Left renal cortex interstitium (tissue), 4 donors: Measurements from ENCODE around the gene PPP1R1B. TPM values are rescaled to one million over a fixed set of nuclear protein-coding genes. Genes with fewer than 3 reads are reported as not detected.
A peak's percentile ranks its signal among the peaks of the same experiment; 100 is the strongest.
"Not testable (repeated sequence)": the region's sequence is repeated elsewhere in the genome, so short reads cannot be mapped to it uniquely, and the experiment has no call there.

Experiments used
- DNase-seq, 4 donors: peaks; one replicate each; pipeline ENCODE4 v3.0.0-alpha.2; 2013; ENCODE audit warnings: low read depth in 4 of 4, low spot score in 2 of 4, missing footprints in 1 of 4
- polyA plus RNA-seq, 4 donors: library from polyadenylated mRNA; unstranded; fragments of 120-200 nt; gene quantifications; one replicate each; pipeline ENCODE4 v1.2.1, GENCODE V29; 2013; ENCODE audit not compliant: insufficient read length in 4 of 4

The PPP1R1B gene
- 10 to 100 TPM; 10.9 to 19.8 (median 14.1) TPM for polyA plus RNA-seq

- DNase-seq, result no peak
Measured at GRCh38 chr17:39626171-39627046, at the start of gene PPP1R1B. PPP1R1B (plus strand) TSS chr17:39626952; CDS start chr17:39627393, 441 bp downstream.

DNA sequence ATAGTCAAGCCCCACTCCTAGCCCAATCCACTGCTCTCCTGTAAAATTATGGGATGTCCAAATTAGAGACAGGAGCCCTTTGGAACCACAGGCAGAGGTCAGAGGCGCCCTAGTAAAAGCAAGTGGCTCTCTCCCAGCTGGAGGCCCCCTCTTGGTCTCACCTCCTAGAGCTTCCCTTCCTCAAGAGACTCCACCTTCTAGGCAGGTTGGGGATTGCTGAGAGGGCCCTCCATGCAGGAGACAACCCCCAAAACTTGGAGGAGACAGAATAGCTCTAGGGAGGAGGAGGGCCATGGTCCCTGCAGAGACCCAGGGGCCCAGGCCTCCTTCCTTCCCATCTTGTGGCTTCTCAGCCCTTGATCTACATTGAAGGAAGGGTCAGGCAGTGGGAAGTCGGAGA lies 48.5 kb upstream of the PPP1R1B start:
- DNase-seq, result no peak

GRCh38 chr17:39579318-39580081 lies 47.3 kb upstream of the PPP1R1B start:
- no peak for DNase-seq

GRCh38 chr17:39580082-39580468 lies 46.7 kb upstream of the PPP1R1B start:
- DNase-seq, result no peak

DNA sequence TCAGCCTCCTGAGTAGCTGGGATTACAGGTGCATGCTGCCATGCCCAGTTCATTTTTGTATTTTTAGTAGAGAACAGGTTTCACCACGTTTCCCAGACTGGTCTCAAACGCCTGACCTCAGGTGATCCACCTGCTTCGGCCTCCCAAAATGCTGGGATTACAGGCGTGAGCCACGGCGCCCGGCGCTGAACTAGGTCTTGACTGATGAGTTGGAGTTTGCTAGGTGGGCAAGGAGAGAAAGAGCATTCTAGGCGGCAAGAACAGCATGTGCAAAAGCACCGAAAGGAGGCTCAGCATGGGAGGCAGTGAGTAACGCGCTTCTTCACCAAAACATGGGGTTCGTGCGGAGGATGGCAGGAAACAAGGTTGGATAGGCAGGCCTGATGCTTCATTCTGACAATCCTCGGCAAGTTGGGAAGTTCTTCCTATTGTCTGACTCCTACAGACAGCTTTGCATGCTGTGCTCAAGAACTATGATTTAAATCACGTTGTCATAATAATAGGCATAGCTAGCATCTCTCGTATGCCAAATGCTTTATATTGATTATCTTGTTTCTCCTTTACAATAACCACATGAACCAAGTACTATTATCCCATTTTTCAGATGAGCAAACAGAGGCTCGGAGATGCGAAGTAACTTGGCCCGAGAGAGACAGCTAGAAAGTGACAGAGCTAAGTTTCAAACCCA lies 45.5 kb upstream of the PPP1R1B start:
- DNase-seq, result no peak

DNA sequence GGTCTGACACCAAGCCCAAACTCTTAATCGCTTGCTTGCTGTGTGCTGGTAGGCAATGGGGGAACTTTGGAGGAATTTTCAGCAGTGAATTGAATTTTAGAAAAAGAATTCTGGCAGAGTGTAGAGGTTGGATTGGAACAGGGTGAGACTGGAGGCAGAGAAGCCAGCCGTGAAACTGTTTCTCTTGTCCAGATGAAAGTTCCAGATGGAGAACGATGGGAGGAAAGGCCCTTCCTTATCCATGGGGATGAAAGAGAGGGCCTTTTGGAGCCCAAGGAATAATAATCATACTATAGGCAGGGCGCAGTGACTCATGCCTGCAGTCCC lies 45.0 kb upstream of the PPP1R1B start:
- no peak for DNase-seq

DNA sequence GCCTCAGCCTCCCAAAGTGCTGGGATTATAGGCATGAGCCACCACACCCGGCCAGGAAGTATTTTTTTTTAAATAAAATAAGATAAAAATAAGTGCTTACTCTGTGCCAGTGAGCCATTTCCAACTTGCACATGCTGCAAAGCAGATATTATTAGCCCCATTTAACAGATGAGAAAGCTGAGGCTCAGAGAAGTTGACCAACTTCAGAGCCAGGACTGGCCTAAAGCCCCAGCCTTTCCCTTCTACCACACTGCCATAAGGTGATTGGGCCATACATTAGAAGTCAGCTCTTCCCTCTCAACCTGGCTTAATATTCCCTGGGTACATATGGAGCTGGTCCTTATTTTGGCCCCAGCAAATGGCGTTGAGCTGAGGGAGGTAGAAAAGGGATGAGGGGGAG lies 44.1 kb upstream of the PPP1R1B start:
- no peak for DNase-seq

- DNase-seq, result not testable (repeated sequence)
Measured at GRCh38 chr17:39590180-39590579, 36.6 kb upstream of the PPP1R1B start.

DNA sequence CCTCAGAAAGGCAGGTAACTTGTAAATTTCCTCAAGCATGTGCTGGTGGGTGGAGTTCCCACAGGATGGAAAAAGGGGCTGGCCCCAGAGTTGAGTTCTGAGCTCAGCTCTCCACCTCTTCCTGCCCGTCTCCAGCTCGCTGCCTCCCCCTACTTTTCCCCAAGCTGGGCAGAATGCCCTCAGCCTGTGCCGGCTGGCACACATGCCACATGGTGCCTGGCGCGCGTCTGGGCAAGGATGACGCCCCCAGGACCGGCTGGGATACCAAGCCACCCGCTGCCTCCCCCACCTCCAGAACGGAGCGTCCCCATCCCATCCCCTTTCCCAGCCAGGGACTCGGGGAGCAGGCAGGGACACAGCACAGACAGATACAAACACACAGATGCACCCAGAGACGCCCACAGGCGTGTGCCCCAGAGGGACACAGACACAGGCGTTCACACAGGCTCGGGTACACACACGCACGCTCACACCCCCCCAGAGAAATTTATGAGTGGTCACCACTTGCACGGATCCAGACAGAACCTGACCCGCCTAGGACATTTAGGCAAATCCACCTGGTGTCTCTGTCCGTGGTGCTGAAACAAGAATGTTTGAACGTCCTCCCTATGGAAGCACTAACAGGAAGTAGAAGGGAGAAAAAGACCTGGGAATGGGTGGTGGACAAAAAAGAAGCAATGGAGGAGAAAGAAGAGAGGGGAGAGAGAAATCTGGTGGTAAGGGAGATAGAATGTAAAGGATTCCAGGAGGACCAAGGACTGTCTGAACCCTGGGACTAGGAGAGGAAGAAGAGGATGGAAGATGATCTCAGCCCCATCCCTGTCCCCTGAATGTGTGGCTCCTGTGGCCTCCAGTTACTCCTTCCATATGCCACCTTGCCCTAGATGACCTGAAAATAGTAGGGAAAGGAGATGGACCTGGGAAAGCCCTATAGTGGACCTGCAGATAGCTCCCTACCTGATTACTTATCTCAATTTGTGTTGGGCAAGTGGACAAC lies 34.5 kb upstream of the PPP1R1B start:
- DNase-seq, result peak; percentile 50 to 82 (median 61)

GRCh38 chr17:39593371-39593770 lies 33.4 kb upstream of the PPP1R1B start:
- DNase-seq, result no peak

- no peak for DNase-seq
Measured at GRCh38 chr17:39595294-39595693, 31.5 kb upstream of the PPP1R1B start.

- DNase-seq, result no peak
Measured at GRCh38 chr17:39595928-39596510, 30.7 kb upstream of the PPP1R1B start.

DNA sequence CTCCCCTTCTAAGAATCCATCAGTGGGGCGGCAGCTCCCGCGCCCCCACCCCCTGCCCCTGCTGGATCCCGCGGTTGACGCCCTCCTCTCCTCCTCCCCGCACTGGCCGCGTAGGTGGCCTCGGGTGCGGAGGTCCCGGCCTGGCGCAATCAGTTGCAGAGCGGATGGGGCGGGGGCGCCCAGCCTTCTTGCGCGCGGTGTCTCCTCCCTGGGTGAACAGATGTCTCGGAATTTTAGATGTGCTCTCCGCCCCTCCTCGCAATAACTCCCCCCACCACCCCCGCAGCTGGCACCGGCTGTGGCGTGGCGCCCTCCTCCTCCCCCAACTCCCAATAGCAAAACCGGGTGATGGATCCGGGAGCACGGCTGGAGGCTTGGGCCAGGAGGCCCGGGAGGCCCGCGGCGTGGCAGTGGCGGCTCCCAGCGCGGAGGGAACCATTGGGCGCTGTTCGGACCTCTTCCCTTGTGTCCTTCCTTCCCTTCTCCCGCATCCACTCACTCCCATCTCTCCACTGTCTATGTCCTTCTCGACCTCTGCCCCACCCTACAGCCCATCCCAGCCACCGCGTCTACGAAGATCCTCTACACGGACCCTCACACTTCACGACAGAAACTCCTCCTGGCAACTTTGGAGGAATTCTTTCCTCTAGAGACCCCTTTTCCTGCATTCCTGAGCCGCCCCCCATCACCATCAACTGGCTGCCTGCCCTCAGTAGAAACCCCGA lies 30.0 kb upstream of the PPP1R1B start:
- DNase-seq, result no peak

GRCh38 chr17:39597372-39598046 lies 29.2 kb upstream of the PPP1R1B start:
- DNase-seq, result no peak

DNA sequence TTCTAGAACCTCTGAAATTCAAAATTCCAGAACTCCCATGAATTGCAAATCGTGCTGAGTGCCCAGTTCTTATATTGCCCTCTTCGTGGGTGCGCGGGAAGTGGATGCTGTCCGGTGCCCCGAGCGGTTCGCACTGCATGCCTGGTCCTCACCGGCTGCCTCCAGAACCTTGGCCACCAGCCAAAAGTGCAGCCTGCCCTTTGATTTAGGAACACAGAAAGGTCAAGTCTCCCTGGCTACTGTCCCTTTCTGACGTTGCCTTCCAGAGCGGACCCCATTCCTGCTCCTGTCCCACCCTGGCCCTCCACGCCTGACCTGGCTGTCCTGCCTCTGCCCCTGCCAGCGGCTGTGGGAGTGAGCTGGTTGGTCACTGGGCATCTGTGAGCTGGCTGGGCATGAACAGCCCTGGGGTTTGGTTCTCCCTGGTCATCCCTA lies 28.7 kb upstream of the PPP1R1B start:
- DNase-seq, result no peak

DNA sequence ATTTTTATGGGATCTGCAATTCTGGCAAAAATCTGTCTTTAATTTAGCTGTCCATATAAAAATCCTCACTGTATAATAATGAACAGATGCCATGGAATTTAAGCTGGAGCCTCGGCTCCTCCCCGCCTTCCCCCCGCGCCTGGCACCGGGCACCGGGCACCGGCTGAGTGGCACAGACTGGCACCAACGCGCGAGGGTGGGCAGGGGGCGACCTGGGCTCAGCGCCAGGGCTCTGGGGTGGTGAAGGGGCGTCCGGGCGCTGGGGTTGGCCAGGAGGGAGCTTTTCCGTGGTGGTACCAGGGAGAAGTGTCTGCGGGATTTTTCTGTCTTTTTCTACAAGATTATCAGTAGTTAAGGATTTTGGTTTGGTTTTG lies 28.1 kb upstream of the PPP1R1B start:
- no peak for DNase-seq

GRCh38 chr17:39599004-39599664 lies 27.6 kb upstream of the PPP1R1B start:
- no peak for DNase-seq

DNA sequence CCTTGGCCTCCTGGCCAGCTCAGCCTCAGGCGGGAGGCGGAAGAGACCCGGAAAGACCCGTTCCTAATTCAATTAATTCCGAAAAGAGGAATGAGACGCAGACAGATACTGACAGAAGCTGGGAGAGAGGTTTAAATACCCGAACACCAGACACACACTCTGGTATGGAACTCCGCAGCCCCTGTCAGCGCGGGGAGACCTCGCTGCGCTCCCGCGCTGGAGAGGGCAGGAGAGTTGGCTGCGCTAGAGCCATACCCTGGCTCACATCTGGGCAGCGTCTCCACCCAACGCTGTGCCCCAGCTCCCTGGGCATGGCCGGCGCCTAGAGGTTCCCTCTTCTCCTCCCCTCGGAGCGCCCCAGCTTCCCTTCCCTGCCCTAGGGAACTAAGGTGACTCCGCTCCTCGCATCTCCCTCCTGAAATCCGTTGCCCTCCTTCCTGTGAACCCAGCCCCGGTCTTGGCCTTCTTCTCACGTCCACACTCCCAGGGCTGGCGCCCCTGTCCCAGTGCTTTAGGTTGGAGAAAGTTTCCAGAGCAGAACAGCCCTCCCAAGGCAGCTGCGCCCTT lies 27.0 kb upstream of the PPP1R1B start:
- DNase-seq, result no peak
